Neural crest cell (in vitro differentiated cells): Measurements from ENCODE around the gene PCID2. TPM values are rescaled to one million over a fixed set of nuclear protein-coding genes. Genes with fewer than 3 reads are reported as not detected.
A peak's percentile ranks its signal among the peaks of the same experiment; 100 is the strongest.

Experiments used
- DNase-seq: peaks from one replicate; pipeline ENCODE4 v3.0.0; 2021; ENCODE audit warnings: low read depth, mixed read lengths, low spot score
- H3K27ac Mint-ChIP-seq: one replicate; pipeline ENCODE4 v1.8.0; 2021; ENCODE audit warnings: mild to moderate bottlenecking, mixed read lengths; ENCODE audit not compliant: unreplicated experiment
- H3K27me3 Mint-ChIP-seq: 2 replicates; pipeline ENCODE4 v1.8.0; 2021; ENCODE audit warnings: low read depth, mild to moderate bottlenecking, mixed read lengths
- H3K36me3 Mint-ChIP-seq: 2 replicates; pipeline ENCODE4 v1.8.0; 2021; ENCODE audit warnings: low read depth, mild to moderate bottlenecking, mixed read lengths
- H3K4me1 Mint-ChIP-seq: 2 replicates; pipeline ENCODE4 v1.8.0; 2021; ENCODE audit warnings: mixed read lengths
- H3K4me3 Mint-ChIP-seq: one replicate; pipeline ENCODE4 v1.8.0; 2021; ENCODE audit warnings: mild to moderate bottlenecking, mixed read lengths
- H3K9me3 Mint-ChIP-seq: 2 replicates; pipeline ENCODE4 v1.8.0; 2021; ENCODE audit warnings: mixed read lengths
- CTCF ChIP-seq: fragments of 200-600 bp; sonication (generic); conservative IDR thresholded peaks from 2 replicates; pipeline ENCODE4 v1.5.0; 2021; ENCODE audit warnings: antibody characterized with exemption, mild to moderate bottlenecking
- total RNA-seq: library from RNA; stranded (reverse); gene quantifications from 2 replicates; pipeline ENCODE4 v1.2.1, GENCODE V29; 2021

Gene PCID2
- total RNA-seq, 1 donor from 2014 or later = 60.4 TPM

GRCh38 chr13:113231306-113232207 lies 23.1 kb upstream of the PCID2 start:
- no peak for DNase-seq
- no peaks in the 10 kb centered on the region for H3K27me3 Mint-ChIP-seq
- no peak for TF ChIP-seq CTCF
- no peaks in the 10 kb centered on the region for H3K4me1 Mint-ChIP-seq
- no peak overlapping the region for H3K4me3 Mint-ChIP-seq
- H3K9me3 Mint-ChIP-seq = no peaks in the 10 kb centered on the region
- H3K27ac Mint-ChIP-seq = no peak overlapping the region
- peaks cover 8% of the 10 kb centered on the region for H3K36me3 Mint-ChIP-seq

- Mint-ChIP-seq H3K4me3 (no peak overlapping the region), H3K27me3 (no peaks in the 10 kb centered on the region), H3K9me3 (no peaks in the 10 kb centered on the region), H3K4me1 (no peaks in the 10 kb centered on the region), H3K27ac (no peak overlapping the region), H3K36me3 (peaks cover 10% of the 10 kb centered on the region)
- no peak for DNase-seq
- no peak for TF ChIP-seq CTCF
Measured at GRCh38 chr13:113229791-113230190, 21.3 kb upstream of the PCID2 start.

GRCh38 chr13:113229161-113229560 lies 20.7 kb upstream of the PCID2 start:
- peaks cover 10% of the 10 kb centered on the region for H3K36me3 Mint-ChIP-seq
- no peak for TF ChIP-seq CTCF
- no peaks in the 10 kb centered on the region for H3K4me1 Mint-ChIP-seq

GRCh38 chr13:113226873-113227450 lies 18.5 kb upstream of the PCID2 start:
- no peak overlapping the region for H3K4me3 Mint-ChIP-seq
- DNase-seq = no peak
- no peaks in the 10 kb centered on the region for H3K9me3 Mint-ChIP-seq
- no peak for TF ChIP-seq CTCF
- peak overlapping the region; percentile 65 for H3K27ac Mint-ChIP-seq
- no peaks in the 10 kb centered on the region for H3K27me3 Mint-ChIP-seq
- peaks cover 18% of the 10 kb centered on the region for H3K36me3 Mint-ChIP-seq
- no peaks in the 10 kb centered on the region for H3K4me1 Mint-ChIP-seq

More at GRCh38 chr13:113229161-113229560, 20.7 kb upstream of the PCID2 start:
- Mint-ChIP-seq H3K27me3 (no peaks in the 10 kb centered on the region), H3K27ac (no peak overlapping the region), H3K9me3 (no peaks in the 10 kb centered on the region), H3K4me3 (no peak overlapping the region)
- DNase-seq = no peak

- Mint-ChIP-seq H3K27me3 (no peaks in the 10 kb centered on the region), H3K9me3 (no peaks in the 10 kb centered on the region), H3K27ac (no peak overlapping the region), H3K4me3 (no peak overlapping the region), H3K36me3 (peaks cover 22% of the 10 kb centered on the region), H3K4me1 (no peaks in the 10 kb centered on the region)
- TF ChIP-seq CTCF = no peak
- no peak for DNase-seq
Measured at GRCh38 chr13:113225515-113225914, 17.0 kb upstream of the PCID2 start.
